GM18861 (cell line): ENCODE results near the gene KRT5.

Source experiments
- ATAC-seq: cut with Tn5 transposase; IDR thresholded peaks from one replicate; pipeline ENCODE4 v1.9.1; 2021; ENCODE audit not compliant: unreplicated experiment

The KRT5 gene

DNA sequence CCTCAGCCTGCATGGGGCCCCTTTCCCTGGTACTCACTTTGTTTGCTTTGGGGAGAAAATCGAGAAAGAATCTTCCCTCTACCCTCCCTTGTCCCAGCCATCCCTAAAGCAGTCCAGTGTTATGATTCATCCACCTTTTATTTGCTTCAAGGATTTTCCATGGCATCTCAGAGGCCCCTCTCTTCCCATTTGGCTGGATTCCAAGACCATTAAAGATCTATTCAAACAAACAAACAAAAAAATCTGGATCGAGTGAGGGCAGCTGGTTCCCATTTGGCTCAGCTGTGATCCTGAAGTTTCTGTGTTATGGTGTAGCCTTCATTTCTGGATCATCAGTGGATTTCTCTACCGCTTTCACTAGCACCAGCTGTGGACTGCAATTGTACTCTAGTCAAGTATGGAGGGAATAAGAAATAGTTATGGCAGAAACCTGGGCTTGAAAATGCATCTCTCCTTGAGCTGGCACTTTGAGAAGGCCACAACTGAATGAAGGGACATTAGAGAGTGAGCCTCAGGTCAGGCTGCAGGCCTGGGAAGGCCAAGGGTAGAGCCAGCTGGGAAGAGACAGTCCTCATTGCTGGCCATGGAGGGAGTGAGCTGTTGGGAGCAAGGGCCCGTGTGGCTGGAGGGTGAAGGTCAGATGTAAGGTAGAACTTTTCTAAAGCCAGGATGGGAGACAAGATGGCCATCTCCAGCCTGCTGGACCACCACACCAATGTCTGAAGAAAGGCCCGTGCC, 19.1 kb upstream of the KRT5 start:
- ATAC-seq: no peak

DNA sequence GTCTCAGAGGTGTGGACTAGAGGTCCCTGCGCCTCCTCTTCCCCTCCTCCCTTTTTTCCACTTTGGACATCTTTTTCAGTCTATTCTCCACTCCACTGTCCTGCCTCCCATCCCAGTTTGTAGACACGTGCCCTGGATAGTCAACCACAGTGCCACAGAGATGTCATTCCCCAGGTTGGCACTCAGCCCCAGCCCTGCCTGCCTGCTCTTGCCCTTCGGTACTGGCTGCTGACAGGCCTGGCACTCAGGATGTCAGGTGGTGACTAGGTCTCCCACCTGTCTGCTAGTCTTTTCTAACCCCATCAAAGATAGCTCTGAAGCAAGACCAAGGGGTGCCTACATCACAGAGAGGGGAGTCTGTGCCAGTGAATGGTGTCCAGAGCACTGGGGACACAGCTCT, 16.9 kb upstream of the KRT5 start:
- ATAC-seq: no peak

DNA sequence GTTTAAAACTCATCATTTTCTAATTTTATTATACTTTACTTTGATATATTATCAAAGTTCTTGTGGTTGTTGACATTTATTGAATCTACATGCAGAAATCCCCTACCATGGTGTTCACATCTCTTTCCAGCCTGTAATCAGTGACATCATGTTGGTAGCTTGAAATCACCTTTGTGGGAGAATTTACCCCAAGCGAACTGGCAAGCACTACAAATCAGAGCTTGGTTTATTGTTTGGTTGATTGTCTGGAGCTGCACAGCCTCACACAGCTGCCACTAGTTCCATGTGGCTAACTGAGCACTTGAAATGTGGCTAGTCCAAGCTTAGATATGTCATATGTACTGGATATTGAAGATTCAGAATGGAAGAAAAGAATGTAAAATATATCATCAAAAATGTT, 15.4 kb upstream of the KRT5 start:
- ATAC-seq: no peak

DNA sequence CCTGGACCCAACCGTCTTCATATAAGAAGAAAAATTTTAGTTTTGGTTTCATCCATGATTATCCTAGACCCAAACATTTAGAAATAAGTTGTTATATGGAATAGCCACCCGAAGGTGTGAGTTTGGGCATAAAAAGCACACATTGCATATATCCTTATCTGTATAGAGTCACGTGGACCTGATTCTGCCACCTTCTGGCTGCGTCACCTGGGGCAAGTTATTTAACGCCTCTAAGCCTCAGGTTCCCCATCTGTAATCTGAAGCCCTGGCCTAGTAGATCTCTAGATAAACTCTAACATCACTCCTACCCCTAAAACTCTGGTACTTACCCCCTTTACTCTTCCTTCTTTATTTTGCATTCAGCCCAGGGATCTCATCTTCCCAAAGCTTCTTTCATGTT, 14.3 kb upstream of the KRT5 start:
- ATAC-seq: no peak

DNA sequence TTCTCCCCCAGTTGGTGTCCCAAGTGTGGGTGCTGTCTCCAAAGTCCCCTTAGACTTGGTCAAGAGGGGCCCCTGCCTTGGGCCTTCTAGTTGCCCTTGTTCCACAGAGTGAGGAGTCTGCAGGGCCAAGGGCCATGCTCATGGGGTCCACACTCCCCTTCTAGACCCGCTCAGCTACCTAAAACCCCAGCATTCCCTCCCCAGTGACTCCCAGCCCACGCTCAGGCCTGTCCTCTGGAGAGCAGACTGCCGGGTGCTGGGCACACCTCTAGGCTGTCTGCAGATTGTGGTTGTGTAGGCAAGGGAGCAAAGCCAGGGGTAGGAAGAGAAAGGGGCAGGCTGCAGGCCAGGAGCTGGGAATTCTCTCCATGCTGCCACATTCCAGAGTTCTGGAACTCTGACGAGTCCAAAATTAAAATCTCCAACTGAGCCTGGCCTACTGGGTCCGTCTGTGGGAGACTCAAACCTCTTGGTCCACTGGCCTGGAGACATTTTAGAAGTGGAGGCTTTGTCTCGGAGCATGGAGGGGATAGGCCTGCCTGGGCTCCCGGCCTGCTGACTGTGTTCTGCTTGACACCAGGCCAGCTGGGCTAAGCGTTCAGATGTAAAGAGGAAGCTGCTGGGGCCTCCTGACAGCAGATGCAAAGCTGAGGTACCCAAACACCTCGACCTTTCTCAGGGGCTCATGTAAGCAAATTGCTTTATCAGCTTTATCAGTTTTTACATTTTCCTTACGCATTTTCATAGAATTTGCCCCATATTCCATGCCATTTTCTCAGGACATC, 13.7 kb upstream of the KRT5 start:
- ATAC-seq: no peak

DNA sequence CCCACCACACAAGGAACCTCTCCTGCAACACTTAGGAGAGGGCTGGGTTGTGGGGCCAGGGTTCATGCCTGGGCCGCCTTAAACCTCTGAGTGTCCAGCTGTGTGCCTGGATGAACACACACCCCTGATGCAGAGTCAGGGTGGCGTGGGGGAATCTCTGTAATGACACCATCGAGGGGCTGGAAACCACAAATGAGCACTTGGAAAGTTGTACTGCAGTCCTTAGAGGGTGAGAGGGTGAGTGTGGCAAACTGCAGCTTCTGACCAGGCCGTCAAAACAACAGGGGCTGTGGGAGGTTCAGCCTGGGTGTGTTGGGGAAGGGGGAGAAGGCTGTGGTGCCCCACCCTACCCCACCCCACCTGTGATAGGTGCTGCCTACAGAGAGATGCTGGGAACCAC, 12.4 kb upstream of the KRT5 start:
- ATAC-seq: no peak

DNA sequence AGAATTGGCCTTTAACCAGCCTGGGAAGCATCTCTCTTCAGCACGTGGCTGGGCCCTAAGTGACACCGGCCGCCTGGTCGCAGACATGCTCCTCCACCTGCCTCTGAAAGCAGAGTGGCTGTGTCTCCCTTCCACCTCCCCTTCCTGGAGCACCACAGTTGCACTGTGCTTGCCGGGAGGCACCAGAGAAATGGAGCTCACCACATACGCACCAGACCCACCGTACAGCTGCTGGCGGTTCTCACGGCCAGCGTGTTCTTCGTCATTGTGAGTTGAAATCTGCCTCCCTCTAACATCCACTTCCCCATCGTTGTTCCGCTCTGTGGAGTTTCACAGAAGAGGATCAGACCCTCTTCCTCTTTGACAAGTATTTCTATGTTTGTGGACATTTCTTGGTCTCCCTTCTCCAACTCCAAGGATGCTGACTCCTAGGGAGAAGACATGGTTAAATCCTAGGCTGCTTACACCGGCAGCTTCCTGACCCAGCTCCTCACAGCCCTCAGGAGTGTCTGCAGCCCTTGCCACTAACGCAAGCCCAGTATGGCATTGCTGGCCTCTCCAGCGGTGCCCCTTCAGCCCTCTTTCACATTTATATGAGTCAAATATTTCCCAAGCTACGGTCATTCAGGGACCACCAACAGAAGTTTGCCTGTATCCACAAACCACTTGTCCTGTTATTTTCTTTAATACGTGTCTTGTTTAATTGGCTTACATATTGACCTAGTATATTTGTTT, 11.5 kb upstream of the KRT5 start:
- no peak for ATAC-seq

DNA sequence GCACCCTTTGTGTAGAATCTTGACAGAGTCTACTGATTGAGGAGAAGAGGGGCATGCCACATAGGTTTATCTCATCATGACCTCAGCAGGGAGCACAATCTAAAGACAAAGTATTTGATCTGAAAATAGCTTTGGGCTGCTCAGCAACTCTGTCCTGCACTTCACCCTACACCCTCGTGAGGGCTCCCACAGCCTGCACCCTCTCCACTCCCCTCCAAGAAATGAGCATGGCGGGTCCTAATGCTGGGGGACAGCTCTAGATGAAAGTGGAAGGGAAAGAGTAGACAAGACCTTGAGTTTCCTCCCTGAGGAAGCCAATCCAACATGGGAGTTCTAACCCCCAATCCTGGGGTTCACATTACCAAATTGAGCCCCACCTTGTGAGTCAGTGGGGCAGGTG, 10.7 kb upstream of the KRT5 start:
- no peak for ATAC-seq

DNA sequence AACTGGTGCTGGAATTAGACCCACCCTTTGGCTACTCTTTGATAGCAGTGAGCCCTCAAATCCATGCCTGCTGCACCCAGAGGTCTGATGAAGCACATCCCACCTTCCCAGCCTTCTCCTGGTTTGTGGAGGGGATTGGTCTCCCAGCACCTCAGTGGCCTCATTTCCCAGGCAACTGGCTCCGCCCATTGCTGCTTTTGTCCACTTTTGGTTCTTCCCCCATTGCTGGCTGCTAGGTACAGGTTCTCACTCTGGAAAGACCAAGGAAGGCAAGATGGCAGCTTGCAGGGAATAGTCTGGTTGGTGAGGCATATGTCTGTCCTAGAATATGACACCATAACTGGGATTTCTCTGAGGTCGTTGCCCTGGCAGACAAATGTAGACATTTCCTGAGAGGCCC, 10.2 kb upstream of the KRT5 start:
- ATAC-seq: no peak

DNA sequence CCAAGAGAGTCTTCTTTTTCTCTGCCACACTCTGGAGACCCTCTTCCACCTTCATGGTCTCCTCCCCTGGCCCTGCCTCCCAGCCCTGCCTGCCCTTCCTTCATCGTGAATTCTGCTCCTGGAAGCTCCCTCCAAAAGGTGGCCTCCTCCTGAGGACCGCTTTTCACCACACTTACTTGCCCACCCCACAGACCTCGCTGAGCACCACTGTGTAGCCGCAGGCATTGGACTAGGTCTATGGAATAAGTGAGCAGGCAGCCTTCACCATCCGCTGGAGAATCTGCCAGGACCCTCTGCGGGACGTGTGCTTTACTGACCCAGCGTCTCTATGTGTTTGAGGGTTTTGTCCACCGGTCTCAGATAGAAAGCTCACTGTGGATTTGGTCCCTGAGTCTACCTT, 9.7 kb upstream of the KRT5 start:
- no peak for ATAC-seq

DNA sequence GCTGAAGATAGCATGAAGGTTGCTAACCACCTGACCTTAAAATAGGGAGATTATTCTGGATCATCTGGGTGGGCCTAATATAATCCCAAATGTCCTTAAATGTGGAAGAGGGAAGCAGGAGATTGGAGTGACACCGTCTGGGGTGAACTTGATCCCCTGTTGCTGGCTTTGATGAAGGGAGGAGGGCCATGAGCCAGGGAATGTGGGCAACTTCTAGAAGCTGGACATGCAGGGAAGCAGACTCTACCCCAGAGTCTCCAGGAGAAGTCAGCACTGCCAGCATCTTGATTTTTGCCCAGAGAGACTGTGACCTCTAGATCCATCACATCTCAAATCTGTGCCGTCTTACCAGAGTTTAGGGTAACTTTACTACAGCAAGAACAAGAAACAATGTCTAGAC, 9.2 kb upstream of the KRT5 start:
- no peak for ATAC-seq

DNA sequence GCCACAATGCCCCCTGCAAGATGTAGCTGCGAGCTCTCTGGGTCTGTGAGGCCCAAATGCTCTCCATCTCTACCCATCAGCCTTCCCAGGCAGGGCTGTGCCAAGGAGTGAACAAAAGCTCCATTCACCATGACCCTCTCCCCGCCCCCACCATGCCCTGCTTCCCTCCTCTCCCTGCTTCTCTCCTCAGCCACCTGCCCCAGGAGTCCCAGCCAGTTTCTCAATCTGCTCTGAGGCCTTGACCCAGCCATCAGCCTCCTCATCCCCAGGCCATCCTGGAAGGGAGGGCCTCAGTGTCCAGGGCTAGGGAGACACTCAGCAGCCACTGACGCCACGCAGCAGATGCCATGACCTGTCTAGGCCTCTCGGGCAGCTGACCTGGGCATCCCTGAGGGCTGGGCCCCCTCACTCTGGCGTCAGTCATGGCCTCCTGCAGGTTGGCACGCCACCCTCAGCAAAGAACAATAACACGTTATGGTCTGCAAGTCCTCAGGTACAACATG, 8.5 kb upstream of the KRT5 start:
- ATAC-seq: no peak

DNA sequence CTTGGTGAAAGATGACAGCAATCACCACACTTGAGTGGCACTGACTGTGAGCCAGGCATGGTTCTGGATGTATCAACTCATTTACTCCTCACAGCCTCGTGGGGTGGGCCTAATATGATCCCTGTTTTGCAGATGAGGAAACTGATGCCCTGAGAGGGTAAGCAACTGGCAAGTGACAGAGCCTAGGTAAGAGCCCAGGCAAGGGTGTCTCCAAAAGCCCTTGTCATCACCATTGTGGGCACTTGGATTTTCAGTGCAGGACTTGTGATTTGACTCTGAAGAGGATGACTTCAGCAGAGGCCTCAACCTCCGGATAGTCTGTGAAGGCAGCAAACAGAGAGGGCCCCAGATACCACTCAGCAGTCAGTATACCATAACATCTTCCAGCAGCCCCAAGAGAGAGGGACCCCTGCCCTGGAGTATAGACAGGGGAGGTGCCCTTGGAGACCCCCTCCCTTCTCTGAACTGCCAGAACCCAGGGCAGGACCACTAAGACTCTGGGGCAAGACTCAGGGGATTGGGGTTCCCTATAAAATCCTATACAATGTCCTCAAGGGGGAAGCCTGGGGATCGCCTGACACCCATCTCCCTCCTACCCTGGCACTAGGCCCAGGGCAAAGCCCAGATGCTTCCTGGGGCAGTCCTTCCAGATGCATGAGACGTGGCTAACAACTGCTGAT, 7.1 kb upstream of the KRT5 start:
- ATAC-seq: no peak

DNA sequence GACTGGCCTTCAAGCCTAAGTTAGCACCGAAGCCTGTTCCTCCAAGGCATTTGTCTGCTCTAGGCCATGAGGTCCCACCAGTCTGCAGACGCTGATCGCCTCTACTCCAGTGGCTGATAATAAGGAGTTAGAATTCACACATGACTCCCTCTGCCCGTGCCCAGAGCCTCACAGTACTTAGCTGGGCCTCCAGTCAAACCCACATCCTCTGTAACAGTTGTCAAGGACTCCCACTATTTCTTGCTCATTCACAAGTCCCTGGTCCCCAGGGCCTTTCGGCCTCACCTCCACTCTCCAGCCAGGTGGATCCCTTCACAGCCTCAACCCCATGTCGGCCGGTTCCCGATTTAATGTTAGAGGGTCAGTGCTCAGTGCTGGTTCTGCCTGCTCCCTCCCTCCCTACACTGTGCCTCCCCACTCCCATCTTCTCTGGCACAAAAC, 6.3 kb upstream of the KRT5 start:
- no peak for ATAC-seq

DNA sequence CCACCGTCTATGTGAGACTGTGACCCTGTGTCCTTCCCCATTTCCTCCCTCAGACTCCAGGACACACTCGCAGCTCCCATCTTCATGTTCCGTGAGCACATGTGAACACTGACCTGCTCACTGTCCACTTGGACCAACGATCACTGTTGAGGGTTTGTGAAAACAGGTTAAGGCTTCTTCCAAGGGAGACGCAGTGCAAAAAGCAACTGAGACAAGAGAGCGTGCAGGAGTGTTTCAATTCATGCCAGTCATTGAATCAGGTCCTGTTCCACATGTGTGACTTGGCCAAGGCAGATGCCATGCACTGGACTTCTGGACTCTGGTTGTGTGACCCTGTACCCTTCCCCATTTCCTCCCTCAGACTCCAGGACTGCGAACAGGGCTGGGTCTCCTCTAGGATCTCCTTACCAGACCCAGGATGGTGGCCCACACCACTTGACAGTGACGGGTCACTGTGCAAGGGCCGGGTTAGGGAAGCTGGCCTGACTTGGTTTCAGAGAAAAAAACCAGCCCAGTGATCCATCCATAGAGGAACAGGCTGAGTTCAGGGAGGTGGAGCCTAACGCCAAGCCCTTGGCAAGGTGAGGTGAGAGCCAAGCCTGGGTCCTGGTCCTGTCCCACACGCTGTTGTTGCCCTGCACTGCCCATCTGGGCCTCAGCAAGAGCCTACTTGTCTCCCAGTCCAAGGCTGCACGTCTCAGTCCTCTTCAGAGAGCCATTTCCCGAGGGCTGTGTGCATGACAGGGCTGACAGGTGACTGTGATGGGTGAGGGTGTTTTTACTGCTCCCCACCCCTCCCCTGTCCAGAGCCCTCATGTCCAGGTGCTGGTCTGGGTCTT, 5.7 kb upstream of the KRT5 start:
- no peak for ATAC-seq

DNA sequence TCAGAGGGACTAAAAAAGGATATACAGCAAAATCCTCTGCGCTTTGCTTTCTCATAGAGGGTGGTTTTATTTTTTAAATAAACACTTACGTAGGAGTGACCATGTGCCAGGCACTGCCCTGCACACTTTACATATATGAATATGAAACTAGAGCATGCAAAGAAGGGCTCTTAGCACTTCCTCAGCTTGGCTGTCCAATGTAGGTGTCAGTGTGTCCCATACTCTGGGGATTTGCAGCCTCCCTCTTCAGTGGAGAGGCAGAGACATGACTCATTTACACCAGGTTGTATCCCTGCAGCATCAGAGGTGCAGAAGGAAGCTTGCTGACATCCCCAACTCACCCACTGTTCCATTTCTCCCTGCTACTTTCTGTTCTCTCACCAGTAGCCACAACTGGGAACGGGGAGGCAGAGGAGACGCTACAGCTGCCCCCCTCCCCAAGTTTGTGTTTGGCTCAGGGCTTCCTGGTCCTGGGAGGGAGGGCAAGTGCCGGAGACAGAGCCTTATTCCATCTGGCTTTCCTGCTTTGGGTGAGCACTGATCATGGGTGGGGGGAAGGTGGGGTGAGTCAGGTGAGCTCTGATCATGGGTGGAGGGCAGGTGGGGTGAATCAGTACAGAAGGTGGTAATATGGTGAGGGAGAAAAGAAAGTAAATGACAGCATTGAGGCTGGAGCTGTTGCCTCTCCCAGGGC, 4.9 kb upstream of the KRT5 start:
- no peak for ATAC-seq

DNA sequence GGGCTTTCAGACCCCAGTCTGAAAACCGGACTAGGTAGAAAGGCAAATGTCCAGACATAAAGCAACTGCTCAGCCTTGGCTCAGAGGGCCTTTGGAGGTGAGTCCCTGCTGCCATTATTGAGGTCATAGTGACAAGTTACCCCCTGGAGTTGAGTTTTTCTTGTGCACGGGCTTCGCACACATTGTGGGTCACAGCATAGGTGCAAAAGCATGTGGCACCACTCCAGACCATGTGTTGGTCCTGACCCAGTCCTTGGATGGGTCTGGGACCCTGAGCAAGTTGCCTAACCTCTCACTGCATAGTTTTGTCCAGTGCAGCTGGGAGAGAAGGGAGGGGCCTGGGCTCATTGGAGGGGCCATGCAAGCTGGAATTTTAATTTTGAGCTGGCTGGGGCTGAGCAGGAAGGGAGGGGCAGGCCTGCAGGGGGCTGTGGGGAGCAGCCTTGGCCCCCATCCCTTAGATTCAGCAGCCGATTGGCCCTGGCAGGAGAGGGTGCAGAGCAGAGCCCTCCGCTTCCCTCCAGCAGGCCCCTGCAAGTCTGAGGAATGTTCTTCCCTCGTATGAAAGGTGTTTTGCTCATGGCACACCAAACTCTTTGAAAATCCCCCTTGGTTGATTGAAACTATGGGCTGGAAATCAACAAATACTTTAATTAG, 4.2 kb upstream of the KRT5 start:
- ATAC-seq: no peak

DNA sequence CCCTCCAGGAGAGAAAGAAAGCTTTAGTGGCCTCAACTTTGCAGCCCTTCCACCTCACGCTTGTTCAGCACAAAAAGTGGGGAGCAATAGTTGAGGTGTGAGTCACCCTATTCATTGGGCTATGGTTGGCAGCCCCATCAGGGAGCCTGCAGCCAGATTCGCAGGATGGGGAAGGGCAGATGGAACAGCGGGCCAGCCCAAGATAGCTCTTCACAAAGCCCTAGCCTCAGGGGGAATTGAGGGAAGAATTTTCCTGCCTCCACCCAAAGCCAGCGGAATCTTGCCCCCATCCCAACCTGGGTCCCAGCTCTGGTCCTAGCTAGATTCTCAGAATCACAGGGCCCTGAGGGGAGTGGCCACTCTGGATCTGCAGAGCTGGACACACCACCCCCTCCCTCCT, 3.6 kb upstream of the KRT5 start:
- ATAC-seq: no peak

DNA sequence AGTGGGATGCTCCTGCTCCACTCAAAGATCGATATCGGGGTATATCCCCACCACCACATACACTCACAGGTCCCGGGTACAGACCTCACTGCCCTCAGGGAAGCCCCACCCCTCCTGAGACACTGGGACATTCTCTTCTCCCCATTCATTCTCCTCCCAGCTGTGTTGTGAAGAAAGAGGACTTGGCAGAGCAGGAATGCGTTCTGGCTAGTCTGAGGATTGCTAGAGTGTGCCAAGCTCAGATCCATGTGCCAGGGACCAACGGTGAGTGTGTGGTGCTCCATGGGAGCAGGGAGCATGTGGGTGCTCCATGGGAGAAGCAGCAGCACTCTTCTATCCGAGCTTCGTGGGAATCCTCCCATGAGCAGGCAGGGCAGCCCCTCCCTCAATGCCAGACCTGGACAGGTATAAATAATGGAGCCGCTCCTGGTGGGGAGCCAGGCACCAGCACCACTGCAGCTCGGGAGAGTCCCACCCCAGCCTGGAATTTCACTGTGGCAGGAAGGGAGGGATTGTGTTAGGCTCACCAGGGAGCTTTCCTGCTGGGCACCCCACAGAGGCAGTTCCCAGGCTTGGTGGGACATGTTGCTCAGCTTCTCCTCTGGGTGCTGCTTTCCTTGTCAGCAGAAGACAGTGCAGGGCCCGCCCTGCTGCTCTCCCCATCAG, 2.3 kb upstream of the KRT5 start:
- no peak for ATAC-seq
